KMS-11 (cell line): ENCODE measurements around the gene RHOBTB3.

ENCODE experiments used
- H2AFZ ChIP-seq: fragments of 200-600 bp; sonication (generic); 2 replicates; pipeline ENCODE4 v1.6.1; 2016; ENCODE audit warnings: antibody characterized with exemption, mixed run types, low read depth
- H3K27ac ChIP-seq: fragments of 200-600 bp; sonication (generic); 2 replicates; pipeline ENCODE4 v1.6.1; 2016; ENCODE audit warnings: mild to moderate bottlenecking, mixed run types
- H3K27me3 ChIP-seq: fragments of 200-600 bp; sonication (generic); 2 replicates; pipeline ENCODE4 v1.6.1; 2017; ENCODE audit warnings: mild to moderate bottlenecking, low read depth, mixed run types, moderate library complexity; ENCODE audit not compliant: insufficient read depth
- H3K36me3 ChIP-seq: fragments of 200-600 bp; sonication (generic); 2 replicates; pipeline ENCODE4 v1.6.1; 2017; ENCODE audit warnings: mild to moderate bottlenecking, mixed run types; ENCODE audit not compliant: insufficient read depth
- H3K4me1 ChIP-seq: fragments of 200-600 bp; sonication (generic); 2 replicates; pipeline ENCODE4 v1.6.1; 2016; ENCODE audit warnings: mild to moderate bottlenecking, low read depth, mixed run types; ENCODE audit not compliant: poor library complexity, severe bottlenecking
- H3K4me2 ChIP-seq: fragments of 200-600 bp; sonication (generic); 2 replicates; pipeline ENCODE4 v1.7.0; 2016; ENCODE audit warnings: mild to moderate bottlenecking, mixed run types
- H3K4me3 ChIP-seq: fragments of 200-600 bp; sonication (generic); IDR thresholded peaks from 2 replicates; pipeline ENCODE4 v1.6.1; 2017; ENCODE audit warnings: low read depth, low read length, mixed read lengths; ENCODE audit not compliant: insufficient read depth
- H3K79me2 ChIP-seq: fragments of 200-600 bp; sonication (generic); 2 replicates; pipeline ENCODE4 v1.6.1; 2016; ENCODE audit warnings: low read depth, mixed run types; ENCODE audit not compliant: insufficient read depth
- H3K9ac ChIP-seq: fragments of 200-600 bp; sonication (generic); 2 replicates; pipeline ENCODE4 v1.6.1; 2016; ENCODE audit warnings: mild to moderate bottlenecking, mixed run types
- H4K20me1 ChIP-seq: fragments of 200-600 bp; sonication (generic); 2 replicates; pipeline ENCODE4 v1.6.1; 2016; ENCODE audit warnings: mild to moderate bottlenecking, mixed run types; ENCODE audit not compliant: insufficient read depth
- CTCF ChIP-seq: fragments of 200-600 bp; sonication (generic); conservative IDR thresholded peaks from 2 replicates; pipeline ENCODE4 v1.6.1; 2017; ENCODE audit warnings: low read depth, mild to moderate bottlenecking, antibody characterized with exemption, low read length, moderate library complexity, mixed read lengths

The RHOBTB3 gene

GRCh38 chr5:95845391-95845790, 114.3 kb downstream of the RHOBTB3 start:
- no peak overlapping the region for H2AFZ ChIP-seq
- no peaks in the 10 kb centered on the region for H4K20me1 ChIP-seq
- H3K27me3 ChIP-seq = no peaks in the 10 kb centered on the region
- H3K27ac ChIP-seq = no peak overlapping the region
- H3K4me2 ChIP-seq = no peak overlapping the region
- no peak for TF ChIP-seq CTCF
- H3K36me3 ChIP-seq = no peaks in the 10 kb centered on the region
- H3K4me1 ChIP-seq = peaks cover 20% of the 10 kb centered on the region
- H3K9ac ChIP-seq = no peak overlapping the region
- H3K4me3 ChIP-seq = no peak overlapping the region
- no peaks in the 10 kb centered on the region for H3K79me2 ChIP-seq
